ENCODE data around the gene SHANK1. TPM values are rescaled to one million over a fixed set of nuclear protein-coding genes. Genes with fewer than 3 reads are reported as not detected.

The SHANK1 gene
- total and polyA plus RNA-seq, 3 experiments from 2014 or later = not detected

DNA sequence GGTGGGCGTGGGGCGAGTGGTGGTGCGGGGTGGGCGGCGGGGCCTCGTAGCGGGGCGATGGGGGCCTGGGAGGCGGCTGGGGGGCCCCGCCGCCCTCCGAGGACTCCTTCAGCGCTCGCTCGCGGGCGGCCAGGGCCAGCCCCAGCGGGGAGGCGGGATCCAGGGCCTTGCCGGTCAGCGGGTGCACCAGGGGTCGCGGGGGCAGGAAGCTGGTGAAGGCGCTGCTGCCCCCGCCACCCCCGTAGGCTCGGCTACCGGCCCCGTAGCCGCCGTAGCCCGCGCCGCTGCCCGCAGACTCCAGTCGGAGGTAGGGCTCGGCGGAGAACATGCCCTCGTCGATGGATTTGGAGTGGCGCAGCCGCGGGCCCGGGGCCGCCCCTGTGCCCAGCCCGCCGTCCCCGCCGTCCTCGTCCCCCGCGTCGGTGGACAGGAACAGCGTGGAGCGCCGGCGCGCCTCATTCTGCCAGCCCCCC, 51.8 kb downstream of the SHANK1 start:
- CTCF ChIA-PET = no interaction called here
- H3K27ac Mint-ChIP-seq = no peak overlapping the region
- no peaks in the 10 kb centered on the region for H3K36me3 Mint-ChIP-seq
- H3K4me1 ChIP-seq (ENCODE audit: insufficient read depth, low read length) = no peaks in the 10 kb centered on the region
- H3K9me3 ChIP-seq (ENCODE audit: low read length) = no peaks in the 10 kb centered on the region
- no peak overlapping the region for H3K4me3 Mint-ChIP-seq
- H3K27me3 Mint-ChIP-seq = peaks cover 25 to 46% of the 10 kb centered on the region in 2 donors
- H3K4me1 Mint-ChIP-seq = no peaks in the 10 kb centered on the region
- H3K4me3 ChIP-seq (ENCODE audit: low read length) = no peak overlapping the region
- no peak overlapping the region for H3K27ac ChIP-seq (ENCODE audit: low read depth, low read length)
- no peak for DNase-seq
- POLR2A ChIA-PET = no interaction called here
- no peaks in the 10 kb centered on the region for H3K36me3 ChIP-seq (ENCODE audit: insufficient read depth, low read length)
- peaks cover 0 to 4% (median 0%) of the 10 kb centered on the region in 5 donors for H3K9me3 Mint-ChIP-seq
- peaks cover 13% of the 10 kb centered on the region for H3K27me3 ChIP-seq (ENCODE audit: insufficient read depth, low read length, poor library complexity, severe bottlenecking)

DNA sequence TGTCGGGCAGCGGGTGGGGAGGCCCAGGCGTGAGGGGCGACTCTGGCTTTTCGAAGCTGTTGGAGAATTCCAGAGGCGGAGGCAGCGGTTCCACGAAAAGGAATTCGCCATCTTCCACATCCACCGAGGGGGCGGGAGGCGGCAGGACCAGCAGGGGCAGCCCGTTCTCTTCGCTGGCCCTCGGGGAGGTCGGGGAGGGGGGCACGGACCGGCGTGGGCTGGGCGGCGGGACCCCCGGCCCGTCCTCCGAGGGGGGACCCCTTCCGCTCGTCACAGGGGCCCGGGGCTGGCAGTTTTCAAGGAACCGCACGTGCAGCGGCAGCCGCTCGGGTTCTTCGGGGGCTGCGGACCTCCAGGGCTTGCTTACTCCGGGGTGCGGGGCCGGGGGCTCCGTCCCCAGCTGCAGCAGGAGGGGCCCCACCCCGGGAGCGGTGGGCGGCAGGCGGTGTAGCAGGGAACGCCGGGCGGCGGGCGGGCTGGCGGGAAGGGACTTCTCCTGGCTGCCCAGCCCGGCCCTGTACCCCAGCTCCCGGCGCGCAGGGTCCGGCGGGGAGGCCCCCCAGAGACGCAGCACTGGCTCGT, 52.3 kb downstream of the SHANK1 start:
- Mint-ChIP-seq H3K27me3 (peaks cover 25 to 45% of the 10 kb centered on the region in 2 donors), H3K27ac (no peak overlapping the region), H3K9me3 (peaks cover 0 to 4% (median 0%) of the 10 kb centered on the region in 5 donors), H3K36me3 (no peaks in the 10 kb centered on the region), H3K4me1 (no peaks in the 10 kb centered on the region), H3K4me3 (no peak overlapping the region)
- no peak overlapping the region for H3K4me3 ChIP-seq (ENCODE audit: low read length)
- no peaks in the 10 kb centered on the region for H3K4me1 ChIP-seq (ENCODE audit: insufficient read depth, low read length)
- H3K27ac ChIP-seq (ENCODE audit: low read depth, low read length) = no peak overlapping the region
- no peak for DNase-seq
- ChIA-PET POLR2A (no interaction called here), CTCF (no interaction called here)
- no peaks in the 10 kb centered on the region for H3K9me3 ChIP-seq (ENCODE audit: low read length)
- H3K27me3 ChIP-seq (ENCODE audit: insufficient read depth, low read length, poor library complexity, severe bottlenecking) = peaks cover 13% of the 10 kb centered on the region
- H3K36me3 ChIP-seq (ENCODE audit: insufficient read depth, low read length) = no peaks in the 10 kb centered on the region

GRCh38 chr19:50666346-50667176, 53.0 kb downstream of the SHANK1 start:
- Histone ChIP-seq H3K36me3 (ENCODE audit: insufficient read depth, low read length) (no peaks in the 10 kb centered on the region), H3K4me1 (ENCODE audit: insufficient read depth, low read length) (no peaks in the 10 kb centered on the region), H3K27ac (ENCODE audit: low read depth, low read length) (no peak overlapping the region), H3K9me3 (ENCODE audit: low read length) (no peaks in the 10 kb centered on the region), H3K4me3 (ENCODE audit: low read length) (no peak overlapping the region), H3K27me3 (ENCODE audit: insufficient read depth, low read length, poor library complexity, severe bottlenecking) (peaks cover 13% of the 10 kb centered on the region)
- Mint-ChIP-seq H3K36me3 (no peaks in the 10 kb centered on the region), H3K27ac (no peak overlapping the region), H3K4me3 (no peak overlapping the region), H3K9me3 (peaks cover 0 to 4% (median 0%) of the 10 kb centered on the region in 5 donors), H3K4me1 (no peaks in the 10 kb centered on the region), H3K27me3 (peaks cover 29 to 45% of the 10 kb centered on the region in 2 donors)
- no peak for DNase-seq
- ChIA-PET POLR2A (no interaction called here), CTCF (no interaction called here)

DNA sequence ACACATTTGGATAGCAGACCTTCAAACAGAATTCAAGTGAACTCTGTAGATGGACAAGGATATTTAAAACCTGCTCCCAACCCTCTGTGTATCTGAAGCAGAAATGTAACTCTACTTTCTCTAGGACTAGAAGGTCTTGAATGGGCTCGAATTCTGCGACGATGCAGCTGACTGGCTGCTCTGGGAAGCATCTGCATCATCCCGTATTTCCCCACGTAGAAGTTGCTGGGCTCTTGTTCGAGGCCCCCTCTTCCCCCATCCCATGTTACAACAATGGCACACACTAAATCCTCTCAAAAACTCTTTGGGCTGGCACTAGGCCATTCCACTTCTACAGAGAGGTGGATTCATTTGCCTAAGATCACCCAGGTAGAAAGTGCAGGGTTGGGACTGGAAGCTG, 55.4 kb downstream of the SHANK1 start:
- no peak overlapping the region for H3K27ac Mint-ChIP-seq
- no peaks in the 10 kb centered on the region for H3K36me3 Mint-ChIP-seq
- no peaks in the 10 kb centered on the region for H3K36me3 ChIP-seq (ENCODE audit: insufficient read depth, low read length)
- no peak for DNase-seq
- no peak overlapping the region for H3K4me3 Mint-ChIP-seq
- H3K27ac ChIP-seq (ENCODE audit: low read depth, low read length) = no peak overlapping the region
- ChIA-PET POLR2A (no interaction called here), CTCF (no interaction called here)
- H3K4me1 ChIP-seq (ENCODE audit: insufficient read depth, low read length) = no peaks in the 10 kb centered on the region
- no peaks in the 10 kb centered on the region for H3K9me3 ChIP-seq (ENCODE audit: low read length)
- H3K27me3 ChIP-seq (ENCODE audit: insufficient read depth, low read length, poor library complexity, severe bottlenecking) = peaks cover 7% of the 10 kb centered on the region
- no peak overlapping the region for H3K4me3 ChIP-seq (ENCODE audit: low read length)
- H3K9me3 Mint-ChIP-seq = peaks cover 0 to 10% (median 2%) of the 10 kb centered on the region in 5 donors
- H3K4me1 Mint-ChIP-seq = peaks cover 0 to under 1% (median 0%) of the 10 kb centered on the region in 3 donors
- H3K27me3 Mint-ChIP-seq = peaks cover 28 to 41% of the 10 kb centered on the region in 2 donors

GRCh38 chr19:50663482-50663790, 56.2 kb downstream of the SHANK1 start:
- POLR2A ChIA-PET = no interaction called here
- peaks cover 31 to 41% of the 10 kb centered on the region in 2 donors for H3K27me3 Mint-ChIP-seq

DNA sequence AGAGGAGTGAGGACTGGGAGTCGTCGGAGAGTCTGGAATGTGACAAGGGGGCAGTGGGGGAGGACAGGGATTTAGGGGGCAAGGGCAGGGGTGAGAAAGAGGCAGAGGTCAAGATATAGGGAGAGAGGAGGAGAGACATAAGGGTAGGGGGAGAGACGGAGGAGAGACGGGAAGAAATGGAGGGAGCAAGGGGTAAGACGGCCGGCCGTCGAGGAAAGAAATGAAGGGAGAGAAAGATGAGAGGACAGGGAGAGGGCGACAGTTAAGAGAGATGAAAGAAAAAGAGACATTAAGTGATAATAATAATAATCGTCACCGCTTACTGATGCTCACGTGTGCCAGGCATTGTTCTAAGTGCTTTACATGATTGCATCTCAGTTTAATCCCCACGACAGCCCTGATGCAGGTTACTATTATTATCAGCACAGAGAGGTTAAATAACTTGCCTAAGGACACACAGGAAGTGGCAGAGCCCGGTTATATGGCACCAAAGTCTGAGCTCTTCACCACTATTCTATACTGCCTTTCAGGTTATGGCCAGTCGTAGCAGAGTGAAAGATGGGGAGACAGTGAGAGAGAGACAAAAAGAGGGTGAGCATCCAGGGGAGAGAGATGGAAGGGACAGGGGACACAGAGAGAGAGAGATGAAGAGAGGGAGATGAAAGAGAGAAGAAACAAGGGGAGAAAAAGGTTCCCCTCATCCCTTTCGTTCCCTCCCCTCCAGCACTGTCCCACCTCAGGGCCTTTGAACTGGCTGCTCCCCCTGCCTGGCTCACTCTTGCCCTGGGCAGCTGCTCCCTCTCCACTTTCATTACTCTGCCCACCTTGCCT, 56.7 kb downstream of the SHANK1 start:
- H3K9me3 ChIP-seq (ENCODE audit: low read length) = no peaks in the 10 kb centered on the region
- peaks cover 7 to 9% (median 8%) of the 10 kb centered on the region in 3 donors for H3K4me1 Mint-ChIP-seq
- H3K27me3 Mint-ChIP-seq = peaks cover 37 to 47% of the 10 kb centered on the region in 2 donors
- peaks cover 13% of the 10 kb centered on the region for H3K27me3 ChIP-seq (ENCODE audit: insufficient read depth, low read length, poor library complexity, severe bottlenecking)
- ChIA-PET POLR2A (no interaction called here), CTCF (no interaction called here)
- no peak overlapping the region for H3K4me3 Mint-ChIP-seq
- DNase-seq = no peak
- H3K9me3 Mint-ChIP-seq = peaks cover 0 to 17% (median 7%) of the 10 kb centered on the region in 5 donors
- no peak overlapping the region for H3K27ac Mint-ChIP-seq
- peaks cover 10% of the 10 kb centered on the region for H3K4me1 ChIP-seq (ENCODE audit: insufficient read depth, low read length)
- no peaks in the 10 kb centered on the region for H3K36me3 Mint-ChIP-seq
- H3K36me3 ChIP-seq (ENCODE audit: insufficient read depth, low read length) = no peaks in the 10 kb centered on the region
- H3K27ac ChIP-seq (ENCODE audit: low read depth, low read length) = no peak overlapping the region
- no peak overlapping the region for H3K4me3 ChIP-seq (ENCODE audit: low read length)

More at GRCh38 chr19:50663482-50663790, 56.2 kb downstream of the SHANK1 start:
- CTCF ChIA-PET = no interaction called here
- no peaks in the 10 kb centered on the region for H3K36me3 ChIP-seq (ENCODE audit: insufficient read depth, low read length)
- Mint-ChIP-seq H3K4me3 (no peak overlapping the region), H3K36me3 (no peaks in the 10 kb centered on the region), H3K9me3 (peaks cover 0 to 11% (median 4%) of the 10 kb centered on the region in 5 donors), H3K4me1 (peaks cover 2 to 3% (median 3%) of the 10 kb centered on the region in 3 donors), H3K27ac (no peak overlapping the region)
- peaks cover 11% of the 10 kb centered on the region for H3K27me3 ChIP-seq (ENCODE audit: insufficient read depth, low read length, poor library complexity, severe bottlenecking)
- no peak for DNase-seq
- H3K4me1 ChIP-seq (ENCODE audit: insufficient read depth, low read length) = peaks cover 8% of the 10 kb centered on the region
- H3K9me3 ChIP-seq (ENCODE audit: low read length) = no peaks in the 10 kb centered on the region
- H3K4me3 ChIP-seq (ENCODE audit: low read length) = no peak overlapping the region
- no peak overlapping the region for H3K27ac ChIP-seq (ENCODE audit: low read depth, low read length)

GRCh38 chr19:50661766-50662650, 57.6 kb downstream of the SHANK1 start:
- Mint-ChIP-seq H3K36me3 (peaks cover 0 to 7% (median 0%) of the 10 kb centered on the region in 3 donors), H3K27me3 (peaks cover 45 to 56% of the 10 kb centered on the region in 2 donors), H3K27ac (no peak overlapping the region), H3K4me1 (peaks cover 14 to 17% (median 15%) of the 10 kb centered on the region in 3 donors), H3K4me3 (no peak overlapping the region), H3K9me3 (peaks cover 0 to 24% (median 16%) of the 10 kb centered on the region in 5 donors)
- Histone ChIP-seq H3K9me3 (ENCODE audit: low read length) (no peaks in the 10 kb centered on the region), H3K36me3 (ENCODE audit: insufficient read depth, low read length) (no peaks in the 10 kb centered on the region), H3K27ac (ENCODE audit: low read depth, low read length) (no peak overlapping the region), H3K4me1 (ENCODE audit: insufficient read depth, low read length) (peaks cover 10% of the 10 kb centered on the region), H3K27me3 (ENCODE audit: insufficient read depth, low read length, poor library complexity, severe bottlenecking) (peaks cover 13% of the 10 kb centered on the region), H3K4me3 (ENCODE audit: low read length) (no peak overlapping the region)
- ChIA-PET CTCF (no interaction called here), POLR2A (no interaction called here)
- no peak for DNase-seq

Measured in CD8-positive, alpha-beta memory T cell (primary cell).